ENCODE data around the gene DEFB112.

Gene DEFB112

DNA sequence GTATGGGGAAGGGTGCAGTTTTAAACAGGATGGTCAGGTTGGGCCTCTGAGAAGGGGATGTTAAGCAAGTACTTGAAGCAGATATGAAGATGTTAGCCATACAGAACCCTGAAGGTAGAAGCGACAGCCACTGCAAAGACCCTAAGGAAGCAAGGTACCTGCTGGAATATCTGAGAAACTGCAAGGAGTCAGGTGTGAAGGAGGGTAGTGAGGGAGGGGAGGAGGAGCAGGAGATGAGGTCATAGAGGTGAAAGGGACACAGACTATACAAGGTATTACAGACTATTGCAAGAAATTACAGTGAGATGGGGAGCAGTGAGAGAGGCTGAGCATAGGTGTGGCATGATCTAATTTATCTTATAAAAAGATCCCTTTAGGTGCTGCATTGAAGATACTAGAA is 22.2 kb upstream of the DEFB112 start:
- CTCF ChIA-PET = no interaction called here
- POLR2A ChIA-PET = no interaction called here
- DNase-seq (ENCODE audit: extremely low spot score) = no peak
- TF ChIP-seq LEF1 (IDR thresholded peaks at IDR 0.05; ENCODE audit: borderline replicate concordance) (no peak), FOXM1 (IDR thresholded peaks at IDR 0.05; ENCODE audit: borderline replicate concordance) (no peak), ELF4 (IDR thresholded peaks at IDR 0.05) (no peak), ARNT (IDR thresholded peaks at IDR 0.05) (no peak), BHLHE40 (IDR thresholded peaks at IDR 0.05; ENCODE audit: borderline replicate concordance) (no peak), NFRKB (IDR thresholded peaks at IDR 0.05) (no peak), SP1 (IDR thresholded peaks at IDR 0.05) (no peak), TARDBP (IDR thresholded peaks at IDR 0.05) (no peak), CTBP1 (IDR thresholded peaks at IDR 0.05; ENCODE audit: borderline replicate concordance) (no peak)
- TF ChIP-seq, protein P1, sequence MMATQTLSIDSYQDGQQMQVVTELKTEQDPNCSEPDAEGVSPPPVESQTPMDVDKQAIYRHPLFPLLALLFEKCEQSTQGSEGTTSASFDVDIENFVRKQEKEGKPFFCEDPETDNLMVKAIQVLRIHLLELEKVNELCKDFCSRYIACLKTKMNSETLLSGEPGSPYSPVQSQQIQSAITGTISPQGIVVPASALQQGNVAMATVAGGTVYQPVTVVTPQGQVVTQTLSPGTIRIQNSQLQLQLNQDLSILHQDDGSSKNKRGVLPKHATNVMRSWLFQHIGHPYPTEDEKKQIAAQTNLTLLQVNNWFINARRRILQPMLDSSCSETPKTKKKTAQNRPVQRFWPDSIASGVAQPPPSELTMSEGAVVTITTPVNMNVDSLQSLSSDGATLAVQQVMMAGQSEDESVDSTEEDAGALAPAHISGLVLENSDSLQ (IDR thresholded peaks at IDR 0.05) = no peak

DNA sequence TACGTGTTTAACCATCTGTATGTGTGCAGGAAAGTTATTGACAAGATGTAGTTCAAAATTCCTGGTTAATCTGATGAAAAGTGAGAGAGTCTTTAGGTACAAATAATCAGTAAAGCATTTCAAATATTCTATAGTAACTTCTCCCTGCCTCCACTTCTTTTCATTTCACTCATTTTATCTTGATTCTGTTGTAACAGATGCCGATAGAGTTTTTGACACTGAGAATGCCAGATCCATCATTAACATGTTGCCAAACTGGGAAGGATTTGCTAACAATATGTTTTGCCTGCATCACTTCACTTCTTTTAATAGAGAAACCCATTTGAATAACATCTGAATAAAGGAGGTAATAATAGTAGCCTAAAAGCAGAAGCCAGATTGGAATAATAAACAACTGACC is 20.4 kb upstream of the DEFB112 start:
- DNase-seq (ENCODE audit: extremely low spot score) = no peak
- POLR2A ChIA-PET = no interaction called here
- CTCF ChIA-PET = no interaction called here
- TF ChIP-seq FOXM1 (IDR thresholded peaks at IDR 0.05; ENCODE audit: borderline replicate concordance) = no peak
- TF ChIP-seq SP1 (IDR thresholded peaks at IDR 0.05) = no peak
- TF ChIP-seq, protein P1 (IDR thresholded peaks at IDR 0.05) = no peak
- TF ChIP-seq ZNF384 (IDR thresholded peaks at IDR 0.05) = no peak
- TF ChIP-seq ELF4 (IDR thresholded peaks at IDR 0.05) = no peak
- TF ChIP-seq SUZ12 (IDR thresholded peaks at IDR 0.05) = no peak
- no peak for TF ChIP-seq CTBP1 (IDR thresholded peaks at IDR 0.05; ENCODE audit: borderline replicate concordance)
- no peak for TF ChIP-seq HDGF (IDR thresholded peaks at IDR 0.05; ENCODE audit: borderline replicate concordance)
- no peak for TF ChIP-seq FOXK2 (IDR thresholded peaks at IDR 0.05)
- TF ChIP-seq FOXA1 (IDR thresholded peaks at IDR 0.05) = no peak
- TF ChIP-seq ARNT (IDR thresholded peaks at IDR 0.05) = no peak
- TF ChIP-seq L3MBTL2 (conservative IDR thresholded peaks at IDR 0.05) = no peak
- no peak for TF ChIP-seq BHLHE40 (IDR thresholded peaks at IDR 0.05; ENCODE audit: borderline replicate concordance)
- no peak for TF ChIP-seq NFRKB (IDR thresholded peaks at IDR 0.05)

DNA sequence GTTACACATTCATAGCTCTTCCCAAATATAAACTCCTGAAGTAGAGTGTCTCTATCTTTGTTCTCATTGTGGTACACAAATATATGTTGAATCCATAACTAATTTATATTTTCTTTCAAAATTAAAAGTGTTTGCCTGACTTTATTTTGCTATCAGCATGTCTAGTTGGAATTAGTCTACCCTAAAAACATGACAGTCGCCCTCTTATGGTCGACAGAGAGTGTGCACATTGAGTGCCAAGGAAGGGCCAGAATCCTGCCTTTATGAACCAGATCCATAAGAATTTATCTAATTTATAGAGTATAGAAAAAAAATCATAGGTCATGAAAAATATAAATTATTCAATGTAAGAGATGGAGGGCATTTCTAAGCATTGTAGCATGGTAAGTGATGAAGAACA is 12.3 kb upstream of the DEFB112 start:
- ChIA-PET CTCF (no interaction called here), POLR2A (no interaction called here)

DNA sequence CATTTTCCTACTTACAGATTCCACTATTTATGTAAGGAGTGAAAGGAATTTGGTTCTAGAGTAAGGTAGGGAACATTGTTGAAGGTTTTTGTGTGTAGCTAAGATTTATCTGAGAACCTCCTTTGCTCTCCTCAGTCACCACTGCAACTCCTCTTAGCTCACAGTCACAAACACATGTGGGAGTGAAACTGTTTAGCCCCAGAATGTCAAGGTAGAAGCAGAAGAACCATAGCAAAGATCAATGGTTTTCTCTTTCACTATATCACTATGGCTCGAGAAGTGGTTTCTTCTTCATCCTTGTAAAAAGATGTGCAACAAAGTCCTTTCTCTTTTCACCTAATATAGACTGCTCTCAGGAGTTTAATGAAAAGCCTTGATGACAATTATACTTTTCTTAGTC is 6.5 kb upstream of the DEFB112 start:
- DNase-seq (ENCODE audit: extremely low spot score) = no peak
- POLR2A ChIA-PET = no interaction called here
- no peak for TF ChIP-seq TARDBP (IDR thresholded peaks at IDR 0.05)
- no peak for TF ChIP-seq BHLHE40 (IDR thresholded peaks at IDR 0.05; ENCODE audit: borderline replicate concordance)
- TF ChIP-seq SP1 (IDR thresholded peaks at IDR 0.05) = no peak
- TF ChIP-seq, protein P1 (IDR thresholded peaks at IDR 0.05) = no peak
- no peak for TF ChIP-seq FOXK2 (IDR thresholded peaks at IDR 0.05)
- TF ChIP-seq CTBP1 (IDR thresholded peaks at IDR 0.05; ENCODE audit: borderline replicate concordance) = no peak
- TF ChIP-seq HDGF (IDR thresholded peaks at IDR 0.05; ENCODE audit: borderline replicate concordance) = no peak
- TF ChIP-seq L3MBTL2 (conservative IDR thresholded peaks at IDR 0.05) = no peak
- no peak for TF ChIP-seq SUZ12 (IDR thresholded peaks at IDR 0.05)
- no peak for TF ChIP-seq ELF4 (IDR thresholded peaks at IDR 0.05)
- no peak for TF ChIP-seq NFRKB (IDR thresholded peaks at IDR 0.05)
- TF ChIP-seq ZNF384 (IDR thresholded peaks at IDR 0.05) = no peak
- TF ChIP-seq ARNT (IDR thresholded peaks at IDR 0.05) = no peak
- TF ChIP-seq FOXM1 (IDR thresholded peaks at IDR 0.05; ENCODE audit: borderline replicate concordance) = no peak
- no peak for TF ChIP-seq FOXA1 (IDR thresholded peaks at IDR 0.05)
- TF ChIP-seq LEF1 (IDR thresholded peaks at IDR 0.05; ENCODE audit: borderline replicate concordance) = no peak
- CTCF ChIA-PET = no interaction called here

More for the DNA sequence above, 12.3 kb upstream of the DEFB112 start:
- peak; percentile 18 for DNase-seq (ENCODE audit: extremely low spot score)
- TF ChIP-seq LEF1 (IDR thresholded peaks at IDR 0.05; ENCODE audit: borderline replicate concordance) (no peak), TARDBP (IDR thresholded peaks at IDR 0.05) (no peak)

DNA sequence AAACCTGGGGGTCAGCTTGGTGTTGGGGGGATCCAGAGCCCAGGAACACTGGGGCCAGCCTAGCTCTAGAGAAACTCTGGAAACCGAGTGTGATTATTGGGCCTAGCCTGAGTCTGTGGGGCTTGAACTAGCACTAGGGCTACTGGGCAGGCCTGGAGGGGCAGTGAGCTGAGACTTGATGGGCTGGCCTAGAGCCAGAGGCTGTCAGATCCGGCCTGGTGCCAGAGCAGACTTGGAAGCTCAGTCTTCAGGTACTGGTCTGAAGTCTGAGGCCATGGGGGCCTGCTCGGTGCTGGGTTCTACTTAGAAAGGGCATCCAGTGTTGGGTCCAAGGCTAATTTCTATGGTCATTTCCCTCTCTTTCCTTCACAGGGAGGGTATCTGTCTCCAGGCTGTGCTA is 2.7 kb downstream of the DEFB112 start:
- TF ChIP-seq ELF4 (IDR thresholded peaks at IDR 0.05) = no peak
- no peak for TF ChIP-seq BHLHE40 (IDR thresholded peaks at IDR 0.05; ENCODE audit: borderline replicate concordance)
- no peak for TF ChIP-seq FOXK2 (IDR thresholded peaks at IDR 0.05)
- TF ChIP-seq CTBP1 (IDR thresholded peaks at IDR 0.05; ENCODE audit: borderline replicate concordance) = no peak
- no peak for TF ChIP-seq TARDBP (IDR thresholded peaks at IDR 0.05)
- TF ChIP-seq HDGF (IDR thresholded peaks at IDR 0.05; ENCODE audit: borderline replicate concordance) = no peak
- no peak for TF ChIP-seq LEF1 (IDR thresholded peaks at IDR 0.05; ENCODE audit: borderline replicate concordance)
- TF ChIP-seq, protein P1 (IDR thresholded peaks at IDR 0.05) = no peak
- TF ChIP-seq NFRKB (IDR thresholded peaks at IDR 0.05) = no peak
- no peak for TF ChIP-seq ZNF384 (IDR thresholded peaks at IDR 0.05)
- no peak for TF ChIP-seq FOXM1 (IDR thresholded peaks at IDR 0.05; ENCODE audit: borderline replicate concordance)
- TF ChIP-seq SP1 (IDR thresholded peaks at IDR 0.05) = no peak
- TF ChIP-seq FOXA1 (IDR thresholded peaks at IDR 0.05) = no peak
- DNase-seq (ENCODE audit: extremely low spot score) = no peak
- CTCF ChIA-PET = no interaction called here
- POLR2A ChIA-PET = no interaction called here

All from HEK293T (cell line).